ENCODE results near the gene CPLANE2. TPM values are rescaled to one million over a fixed set of nuclear protein-coding genes. Genes with fewer than 3 reads are reported as not detected.

The CPLANE2 gene
- total RNA-seq, 2 experiments from 2014 or later: 11.6 to 15.4 TPM

DNA sequence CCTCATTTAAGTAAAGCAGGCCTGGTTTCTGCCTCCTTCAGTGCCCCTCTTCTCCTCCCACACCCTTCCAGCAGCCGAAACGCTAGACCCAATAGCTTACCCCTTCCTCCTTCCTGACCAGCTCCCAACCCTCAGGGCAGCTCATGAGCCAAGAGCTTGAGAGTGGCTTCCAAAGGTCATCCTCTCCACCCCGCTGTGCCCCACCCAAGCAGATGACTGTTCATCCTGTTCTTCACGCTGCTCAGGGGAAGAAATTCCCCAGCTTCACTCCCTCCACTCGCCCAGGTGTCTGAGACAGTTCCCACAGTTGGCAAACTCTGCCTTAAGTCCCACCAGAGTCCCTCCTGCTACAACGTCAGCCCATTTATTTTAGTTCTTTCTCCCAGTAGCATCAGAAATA, 48.0 kb downstream of the CPLANE2 start:
- H2AFZ ChIP-seq (ENCODE audit: low read length): no peak overlapping the region

DNA sequence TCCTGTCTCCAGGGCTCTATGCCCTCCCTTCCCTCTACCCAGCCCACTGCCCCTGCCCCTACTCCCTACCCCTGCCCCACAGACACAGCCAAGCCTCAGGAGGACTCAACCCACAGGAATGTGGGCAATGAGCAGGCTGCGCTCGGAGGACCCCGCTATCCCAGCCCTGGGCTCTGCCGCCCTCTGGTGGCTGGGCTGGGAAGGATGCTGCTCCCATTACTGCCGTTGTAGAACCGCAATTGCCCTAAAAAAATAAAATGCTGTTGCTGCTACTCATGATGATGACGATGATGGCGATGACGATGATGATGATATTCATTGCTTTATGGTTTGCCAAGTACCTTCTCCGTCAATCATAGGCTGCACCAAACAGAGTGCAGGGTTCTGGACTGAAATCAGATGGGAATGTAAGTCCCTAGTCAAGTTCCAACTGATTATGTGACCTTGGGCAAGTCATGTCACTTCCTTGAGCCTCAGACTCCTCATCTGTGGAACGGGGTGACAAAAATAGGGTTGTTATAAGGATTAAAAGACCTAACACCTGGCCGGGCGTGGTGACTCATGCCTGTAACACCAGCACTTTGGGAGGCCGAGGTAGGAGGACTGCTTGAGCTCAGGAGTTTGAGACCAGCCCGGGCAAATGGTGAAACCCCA, 49.1 kb downstream of the CPLANE2 start:
- Histone ChIP-seq H2AFZ (ENCODE audit: low read length) (peak overlapping the region; percentile 26; the same call in 1 of the 2 replicates), H3K9me2 (ENCODE audit: insufficient read depth, low read length) (no peaks in the 10 kb centered on the region), H3K79me2 (ENCODE audit: insufficient read depth, low read depth, low read length) (no peaks in the 10 kb centered on the region), H3K4me3 (ENCODE audit: low read depth, low read length, poor library complexity, severe bottlenecking) (no peak overlapping the region), H3K4me2 (ENCODE audit: low read length) (peak overlapping the region; percentile 16; the same call in 1 of the 2 replicates), H4K20me1 (ENCODE audit: insufficient read depth, low read length) (no peaks in the 10 kb centered on the region), H3K9me3 (ENCODE audit: low read length) (no peaks in the 10 kb centered on the region), H3K36me3 (ENCODE audit: insufficient read depth, low read length) (no peaks in the 10 kb centered on the region), H3K4me1 (ENCODE audit: insufficient read depth, low read length, poor library complexity, severe bottlenecking) (no peaks in the 10 kb centered on the region), H3K27ac (ENCODE audit: low read depth, low read length, poor library complexity, severe bottlenecking) (no peak overlapping the region)
- peak; percentile 66 for DNase-seq (ENCODE audit: low spot score)
- ChIA-PET POLR2A (no interaction called here), CTCF (ENCODE audit: unreplicated experiment) (interaction anchor here (0.6 to 1.4 kb wide), 3 partner anchors 109 to 193 kb away, joined by 3 to 7 read pairs (median 4); no protein-coding TSS in a partner anchor)
- no peak for TF ChIP-seq EZH2phosphoT487 (IDR thresholded peaks at IDR 0.05; ENCODE audit: borderline replicate concordance, low read depth, low read length)
- TF ChIP-seq, protein P1, sequence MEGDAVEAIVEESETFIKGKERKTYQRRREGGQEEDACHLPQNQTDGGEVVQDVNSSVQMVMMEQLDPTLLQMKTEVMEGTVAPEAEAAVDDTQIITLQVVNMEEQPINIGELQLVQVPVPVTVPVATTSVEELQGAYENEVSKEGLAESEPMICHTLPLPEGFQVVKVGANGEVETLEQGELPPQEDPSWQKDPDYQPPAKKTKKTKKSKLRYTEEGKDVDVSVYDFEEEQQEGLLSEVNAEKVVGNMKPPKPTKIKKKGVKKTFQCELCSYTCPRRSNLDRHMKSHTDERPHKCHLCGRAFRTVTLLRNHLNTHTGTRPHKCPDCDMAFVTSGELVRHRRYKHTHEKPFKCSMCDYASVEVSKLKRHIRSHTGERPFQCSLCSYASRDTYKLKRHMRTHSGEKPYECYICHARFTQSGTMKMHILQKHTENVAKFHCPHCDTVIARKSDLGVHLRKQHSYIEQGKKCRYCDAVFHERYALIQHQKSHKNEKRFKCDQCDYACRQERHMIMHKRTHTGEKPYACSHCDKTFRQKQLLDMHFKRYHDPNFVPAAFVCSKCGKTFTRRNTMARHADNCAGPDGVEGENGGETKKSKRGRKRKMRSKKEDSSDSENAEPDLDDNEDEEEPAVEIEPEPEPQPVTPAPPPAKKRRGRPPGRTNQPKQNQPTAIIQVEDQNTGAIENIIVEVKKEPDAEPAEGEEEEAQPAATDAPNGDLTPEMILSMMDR (conservative IDR thresholded peaks at IDR 0.05; ENCODE audit: low read length): peak; percentile 99
- BruUV-seq (replicated peaks): no TSS peak
- intact Hi-C loops (cut with micrococcal nuclease; ENCODE audit: unreplicated experiment): loop anchor here (1.0 to 10.0 kb wide), 4 partner anchors 56 to 183 kb away; partner anchors contain the start of gene SRARP

More for the DNA sequence above, 48.0 kb downstream of the CPLANE2 start:
- DNase-seq (ENCODE audit: low spot score): no peak
- ChIA-PET POLR2A (no interaction called here), CTCF (ENCODE audit: unreplicated experiment) (interaction anchor here (1.4 kb wide), 1 partner anchor 110 kb away, joined by 7 read pairs; no protein-coding TSS in a partner anchor)
- Histone ChIP-seq H3K79me2 (ENCODE audit: insufficient read depth, low read depth, low read length) (no peaks in the 10 kb centered on the region), H4K20me1 (ENCODE audit: insufficient read depth, low read length) (no peaks in the 10 kb centered on the region), H3K9me2 (ENCODE audit: insufficient read depth, low read length) (no peaks in the 10 kb centered on the region), H3K9me3 (ENCODE audit: low read length) (no peaks in the 10 kb centered on the region), H3K27ac (ENCODE audit: low read depth, low read length, poor library complexity, severe bottlenecking) (no peak overlapping the region), H3K4me1 (ENCODE audit: insufficient read depth, low read length, poor library complexity, severe bottlenecking) (no peaks in the 10 kb centered on the region), H3K4me3 (ENCODE audit: low read depth, low read length, poor library complexity, severe bottlenecking) (no peak overlapping the region), H3K4me2 (ENCODE audit: low read length) (no peak overlapping the region), H3K36me3 (ENCODE audit: insufficient read depth, low read length) (no peaks in the 10 kb centered on the region)
- BruUV-seq (replicated peaks): no TSS peak
- intact Hi-C loops (cut with micrococcal nuclease; ENCODE audit: unreplicated experiment): loop anchor here (5.0 to 10.0 kb wide), 2 partner anchors 173 to 184 kb away; partner anchors contain the start of gene SRARP
- TF ChIP-seq, protein P1 (conservative IDR thresholded peaks at IDR 0.05; ENCODE audit: low read length): no peak
- no peak for TF ChIP-seq EZH2phosphoT487 (IDR thresholded peaks at IDR 0.05; ENCODE audit: borderline replicate concordance, low read depth, low read length)

All from OCI-LY7 (cell line).